Prostate gland (tissue), 2 donors: ENCODE data around the gene MSANTD3. TPM values are rescaled to one million over a fixed set of nuclear protein-coding genes. Genes with fewer than 3 reads are reported as not detected.
"Not testable (repeated sequence)": the region's sequence is repeated elsewhere in the genome, so short reads cannot be mapped to it uniquely, and the experiment has no call there.

Experiments used
- DNase-seq: peaks from one replicate; pipeline ENCODE4 v3.0.0-alpha.2; 2019; ENCODE audit warnings: low spot score
- H3K27ac ChIP-seq, 2 donors: fragments of 200-600 bp; sonication (generic); 2 replicates each; pipeline ENCODE4 v1.5.1; 2017 to 2019
- H3K27me3 ChIP-seq: fragments of 200-600 bp; sonication (generic); replicated peaks from 2 replicates; pipeline ENCODE4 v1.5.1; 2019; ENCODE audit not compliant: insufficient read depth
- H3K36me3 ChIP-seq, 2 donors: fragments of 200-600 bp; sonication (generic); 1 replicate in 1 of 2; 2 replicates in 1 of 2; pipeline versions ENCODE4 v1.5.1 to v1.8.1; 2017 to 2019
- H3K4me1 ChIP-seq: fragments of 200-600 bp; sonication (generic); replicated peaks from 2 replicates; pipeline ENCODE4 v1.5.1; 2019
- H3K4me3 ChIP-seq, 2 donors: fragments of 200-600 bp; sonication (generic); 2 replicates each; pipeline ENCODE4 v1.5.1; 2017 to 2019
- H3K9me3 ChIP-seq: fragments of 200-600 bp; sonication (generic); 2 replicates; pipeline ENCODE4 v1.5.1; 2017
- POLR2A ChIP-seq: fragments of 450-650 bp; IDR thresholded peaks from one replicate; pipeline ENCODE4 v1.6.1; 2016; ENCODE audit warnings: antibody characterized with exemption, mild to moderate bottlenecking
- POLR2AphosphoS5 ChIP-seq: sonication (generic); formaldehyde crosslinking; IDR thresholded peaks from one replicate; pipeline ENCODE4 v1.6.1; 2017; ENCODE audit warnings: antibody characterized with exemption
- WGBS: methylation state at CpG from one replicate; pipeline ENCODE4 v1.1.5; 2018; 5-methylcytosine and 5-hydroxymethylcytosine counted together
- intact Hi-C: fragments of 100-400 bp; cut with DNase I; formaldehyde crosslinking; loops from one replicate; pipeline ENCODE4 v1.14.2; 2022
- total RNA-seq, 2 donors: library from RNA; depleted of rRNA; stranded (reverse); fragments of >200 nt; gene quantifications; one replicate each; pipeline ENCODE4 v1.1.0, GENCODE V29; 2016
- TF ChIP-seq, protein P1 (sequence below), 4 experiments: fragments of 200-600 bp in 2 of 4; fragments of 450-650 bp in 2 of 4; sonication (generic) in 2 of 4; IDR thresholded peaks; 1 replicate in 3 of 4; 2 replicates in 1 of 4; pipeline ENCODE4 v1.5.1; 2016 to 2019; ENCODE audit warnings: antibody characterized with exemption in 4 of 4, mild to moderate bottlenecking in 2 of 4, moderate library complexity in 2 of 4

MSANTD3 gene, protein sequence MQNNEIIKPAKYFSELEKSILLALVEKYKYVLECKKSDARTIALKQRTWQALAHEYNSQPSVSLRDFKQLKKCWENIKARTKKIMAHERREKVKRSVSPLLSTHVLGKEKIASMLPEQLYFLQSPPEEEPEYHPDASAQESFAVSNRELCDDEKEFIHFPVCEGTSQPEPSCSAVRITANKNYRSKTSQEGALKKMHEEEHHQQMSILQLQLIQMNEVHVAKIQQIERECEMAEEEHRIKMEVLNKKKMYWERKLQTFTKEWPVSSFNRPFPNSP
- total RNA-seq, result 10 to 100 TPM; 17.3 to 24.5 TPM

- under 1% methylated on average over 39 of the region's 80 CpGs for WGBS
- peak within 1 kb of the TSS; percentile 86 to 87 for H3K4me3 ChIP-seq
- peak; percentile 58 for DNase-seq
- H3K4me1 ChIP-seq, result no peaks in the 10 kb centered on the region
- peak within 1 kb of the TSS; percentile 85 to 88 for H3K27ac ChIP-seq
- no peaks in the 10 kb centered on the region for H3K9me3 ChIP-seq
- intact Hi-C loops, result loop anchor here (5.0 to 10.0 kb wide), 2 partner anchors 74 to 168 kb away; partner anchors contain the start of gene TEX10
- TF ChIP-seq POLR2A (peak; percentile 55), POLR2AphosphoS5 (no peak)
- TF ChIP-seq, protein P1, sequence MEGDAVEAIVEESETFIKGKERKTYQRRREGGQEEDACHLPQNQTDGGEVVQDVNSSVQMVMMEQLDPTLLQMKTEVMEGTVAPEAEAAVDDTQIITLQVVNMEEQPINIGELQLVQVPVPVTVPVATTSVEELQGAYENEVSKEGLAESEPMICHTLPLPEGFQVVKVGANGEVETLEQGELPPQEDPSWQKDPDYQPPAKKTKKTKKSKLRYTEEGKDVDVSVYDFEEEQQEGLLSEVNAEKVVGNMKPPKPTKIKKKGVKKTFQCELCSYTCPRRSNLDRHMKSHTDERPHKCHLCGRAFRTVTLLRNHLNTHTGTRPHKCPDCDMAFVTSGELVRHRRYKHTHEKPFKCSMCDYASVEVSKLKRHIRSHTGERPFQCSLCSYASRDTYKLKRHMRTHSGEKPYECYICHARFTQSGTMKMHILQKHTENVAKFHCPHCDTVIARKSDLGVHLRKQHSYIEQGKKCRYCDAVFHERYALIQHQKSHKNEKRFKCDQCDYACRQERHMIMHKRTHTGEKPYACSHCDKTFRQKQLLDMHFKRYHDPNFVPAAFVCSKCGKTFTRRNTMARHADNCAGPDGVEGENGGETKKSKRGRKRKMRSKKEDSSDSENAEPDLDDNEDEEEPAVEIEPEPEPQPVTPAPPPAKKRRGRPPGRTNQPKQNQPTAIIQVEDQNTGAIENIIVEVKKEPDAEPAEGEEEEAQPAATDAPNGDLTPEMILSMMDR (IDR thresholded peaks at IDR 0.05), result peak in 2 of 4 experiments; percentile 21 to 46
- H3K36me3 ChIP-seq, result no peaks in the 10 kb centered on the region
- H3K27me3 ChIP-seq, result no peaks in the 10 kb centered on the region
These were observed at the start of gene MSANTD3 for GRCh38 chr9:100426530-100427365. MSANTD3 (plus strand) TSS chr9:100427143; CDS start chr9:100441939, 14,796 bp downstream.

GRCh38 chr9:100379862-100380261, 47.1 kb upstream of the MSANTD3 start:
- Histone ChIP-seq H3K4me1 (no peaks in the 10 kb centered on the region), H3K9me3 (no peaks in the 10 kb centered on the region), H3K36me3 (no peaks in the 10 kb centered on the region), H3K4me3 (no peak overlapping the region), H3K27ac (no peak overlapping the region), H3K27me3 (no peaks in the 10 kb centered on the region)
- intact Hi-C loops, result no loop called here
- no peak for TF ChIP-seq POLR2A
- TF ChIP-seq, protein P1 (IDR thresholded peaks at IDR 0.05), result no peak
- TF ChIP-seq POLR2AphosphoS5, result no peak
- no peak for DNase-seq
- WGBS, result 78% methylated on average over 4 of the region's 4 CpGs

GRCh38 chr9:100392989-100393388, 34.0 kb upstream of the MSANTD3 start:
- H3K9me3 ChIP-seq, H3K27ac ChIP-seq, H3K27me3 ChIP-seq, intact Hi-C loops, DNase-seq, H3K4me3 ChIP-seq, H3K36me3 ChIP-seq, H3K4me1 ChIP-seq: not testable (repeated sequence)
- 95% methylated on average over 17 of the region's 21 CpGs for WGBS

DNA sequence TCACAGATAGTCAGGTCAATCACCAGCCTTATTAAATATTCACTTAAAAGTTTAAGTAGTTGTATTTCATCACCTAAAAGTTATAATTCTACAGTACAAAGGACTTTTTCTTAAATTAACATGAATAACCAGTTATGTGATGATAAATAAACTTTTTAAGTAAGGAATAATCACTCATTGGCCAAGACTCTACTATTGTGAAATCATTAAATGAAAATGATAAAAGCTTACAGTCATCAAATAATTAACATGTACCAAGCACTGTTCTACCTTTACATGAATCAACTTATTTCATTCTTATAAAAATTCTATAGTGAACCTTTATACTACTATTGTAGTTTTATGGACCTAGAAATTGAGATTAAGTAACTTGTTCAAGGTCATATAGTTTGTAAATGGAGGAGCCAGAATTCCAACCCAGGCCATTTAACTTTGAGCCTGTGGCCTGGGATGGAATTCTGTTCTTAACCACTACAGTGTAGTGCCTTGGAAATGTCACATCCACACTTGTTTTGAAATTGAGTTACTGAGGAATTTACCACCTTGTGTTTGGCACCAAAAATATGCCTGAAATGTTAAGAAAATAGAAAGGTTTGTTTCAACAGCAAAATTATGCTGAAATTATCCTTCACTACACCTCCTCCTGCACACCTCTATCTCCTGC, 32.8 kb upstream of the MSANTD3 start:
- Histone ChIP-seq H3K27ac (no peak overlapping the region), H3K4me1 (no peaks in the 10 kb centered on the region), H3K4me3 (no peak overlapping the region), H3K9me3 (no peaks in the 10 kb centered on the region), H3K36me3 (no peaks in the 10 kb centered on the region), H3K27me3 (no peaks in the 10 kb centered on the region)
- TF ChIP-seq POLR2AphosphoS5 (no peak), POLR2A (no peak)
- TF ChIP-seq, protein P1 (IDR thresholded peaks at IDR 0.05), result no peak
- intact Hi-C loops, result no loop called here
- no peak for DNase-seq

- Histone ChIP-seq H3K9me3 (no peaks in the 10 kb centered on the region), H3K4me1 (no peaks in the 10 kb centered on the region), H3K27me3 (no peaks in the 10 kb centered on the region), H3K4me3 (no peak overlapping the region), H3K27ac (no peak overlapping the region), H3K36me3 (no peaks in the 10 kb centered on the region)
- TF ChIP-seq POLR2AphosphoS5 (no peak), POLR2A (no peak)
- TF ChIP-seq, protein P1 (IDR thresholded peaks at IDR 0.05), result no peak
- intact Hi-C loops, result no loop called here
- DNase-seq, result no peak
- 79% methylated on average over 2 of the region's 2 CpGs for WGBS
These were observed 32.1 kb upstream of the MSANTD3 start for GRCh38 chr9:100394816-100395215.
